ENCODE results near the gene ENTR1. TPM values are rescaled to one million over a fixed set of nuclear protein-coding genes. Genes with fewer than 3 reads are reported as not detected.

ENTR1 gene
- polyA plus RNA-seq, 1 donor from 2014 or later: 63.7 TPM

- no peaks in the 10 kb centered on the region for H3K9me3 ChIP-seq (ENCODE audit: low read length)
- no peak overlapping the region for H3K4me3 ChIP-seq (ENCODE audit: low read length)
- no peaks in the 10 kb centered on the region for H3F3A ChIP-seq (ENCODE audit: insufficient read depth, low read length, poor library complexity, severe bottlenecking)
- H3K9ac ChIP-seq (ENCODE audit: low read length): no peak overlapping the region
- H3K9me2 ChIP-seq (ENCODE audit: insufficient read depth, low read length): no peaks in the 10 kb centered on the region
- no peaks in the 10 kb centered on the region for H3K27me3 ChIP-seq (ENCODE audit: insufficient read depth, low read depth, low read length)
- TF ChIP-seq EZH2 (IDR thresholded peaks at IDR 0.05; ENCODE audit: borderline replicate concordance, insufficient read depth, low read length, poor library complexity, severe bottlenecking) (no peak), TAF1 (IDR thresholded peaks at IDR 0.05; ENCODE audit: low read depth) (no peak), CTCF (IDR thresholded peaks at IDR 0.05; ENCODE audit: poor library complexity, severe bottlenecking) (no peak), REST (IDR thresholded peaks at IDR 0.05; ENCODE audit: borderline replicate concordance) (no peak), SMC3 (conservative IDR thresholded peaks at IDR 0.05; ENCODE audit: poor library complexity) (no peak)
- no peaks in the 10 kb centered on the region for H3K36me3 ChIP-seq (ENCODE audit: insufficient read depth, low read length)
- H2AFZ ChIP-seq (ENCODE audit: low read depth, low read length): no peak overlapping the region
- no peaks in the 10 kb centered on the region for H4K20me1 ChIP-seq (ENCODE audit: insufficient read depth)
- H3K79me2 ChIP-seq (replicated peaks; ENCODE audit: insufficient read depth, low read length): no peaks in the 10 kb centered on the region
- H3K27ac ChIP-seq (ENCODE audit: low read length): no peak overlapping the region
- H3K4me2 ChIP-seq (ENCODE audit: low read length): no peak overlapping the region
Measured at GRCh38 chr9:136421791-136422190, 11.4 kb upstream of the ENTR1 start.

DNA sequence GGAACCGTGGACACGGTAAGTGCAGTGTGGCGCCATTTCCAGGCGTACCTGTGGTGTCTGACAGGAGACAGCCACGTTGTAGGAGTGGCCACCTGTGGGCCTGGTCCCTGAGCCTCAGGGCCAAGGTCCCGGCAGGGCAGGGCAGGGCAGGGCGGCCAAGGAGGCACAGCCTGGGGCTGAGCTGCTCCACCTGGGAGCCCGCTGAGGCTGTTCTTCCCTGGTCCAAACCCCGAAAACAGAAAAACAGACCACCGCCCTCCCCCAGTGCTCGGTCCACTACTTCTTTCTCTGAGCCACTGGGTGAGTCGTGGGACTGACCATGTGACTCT lies 8.6 kb upstream of the ENTR1 start:
- no peaks in the 10 kb centered on the region for H3K9me2 ChIP-seq (ENCODE audit: insufficient read depth, low read length)
- TF ChIP-seq RAD21 (conservative IDR thresholded peaks at IDR 0.05): no peak
- TF ChIP-seq MXI1 (conservative IDR thresholded peaks at IDR 0.05; ENCODE audit: poor library complexity, severe bottlenecking): no peak
- no peak for TF ChIP-seq POLR2AphosphoS5 (IDR thresholded peaks at IDR 0.05)
- no peak for TF ChIP-seq CTCF (IDR thresholded peaks at IDR 0.05; ENCODE audit: poor library complexity, severe bottlenecking)
- TF ChIP-seq TAF1 (IDR thresholded peaks at IDR 0.05; ENCODE audit: low read depth): no peak
- TF ChIP-seq EP300 (conservative IDR thresholded peaks at IDR 0.05; ENCODE audit: poor library complexity, severe bottlenecking): no peak
- TF ChIP-seq REST (IDR thresholded peaks at IDR 0.05; ENCODE audit: borderline replicate concordance): no peak
- no peak for TF ChIP-seq SMC3 (conservative IDR thresholded peaks at IDR 0.05; ENCODE audit: poor library complexity)
- no peak for TF ChIP-seq EZH2 (IDR thresholded peaks at IDR 0.05; ENCODE audit: borderline replicate concordance, insufficient read depth, low read length, poor library complexity, severe bottlenecking)
- no peak overlapping the region for H3K4me2 ChIP-seq (ENCODE audit: low read length)
- H3K9me3 ChIP-seq (ENCODE audit: low read length): no peaks in the 10 kb centered on the region
- no peaks in the 10 kb centered on the region for H3K36me3 ChIP-seq (ENCODE audit: insufficient read depth, low read length)
- no peak overlapping the region for H3K9ac ChIP-seq (ENCODE audit: low read length)
- no peaks in the 10 kb centered on the region for H3K79me2 ChIP-seq (replicated peaks; ENCODE audit: insufficient read depth, low read length)
- no peak overlapping the region for H3K4me3 ChIP-seq (ENCODE audit: low read length)
- H3F3A ChIP-seq (ENCODE audit: insufficient read depth, low read length, poor library complexity, severe bottlenecking): no peaks in the 10 kb centered on the region
- no peaks in the 10 kb centered on the region for H3K27me3 ChIP-seq (ENCODE audit: insufficient read depth, low read depth, low read length)
- no peak overlapping the region for H3K27ac ChIP-seq (ENCODE audit: low read length)
- H4K20me1 ChIP-seq (ENCODE audit: insufficient read depth): no peaks in the 10 kb centered on the region
- no peak overlapping the region for H2AFZ ChIP-seq (ENCODE audit: low read depth, low read length)

Measured in neural cell (in vitro differentiated cells).